ENCODE measurements around the gene SUN1.
"Not testable (repeated sequence)": the region's sequence is repeated elsewhere in the genome, so short reads cannot be mapped to it uniquely, and the experiment has no call there.

The SUN1 gene, protein sequence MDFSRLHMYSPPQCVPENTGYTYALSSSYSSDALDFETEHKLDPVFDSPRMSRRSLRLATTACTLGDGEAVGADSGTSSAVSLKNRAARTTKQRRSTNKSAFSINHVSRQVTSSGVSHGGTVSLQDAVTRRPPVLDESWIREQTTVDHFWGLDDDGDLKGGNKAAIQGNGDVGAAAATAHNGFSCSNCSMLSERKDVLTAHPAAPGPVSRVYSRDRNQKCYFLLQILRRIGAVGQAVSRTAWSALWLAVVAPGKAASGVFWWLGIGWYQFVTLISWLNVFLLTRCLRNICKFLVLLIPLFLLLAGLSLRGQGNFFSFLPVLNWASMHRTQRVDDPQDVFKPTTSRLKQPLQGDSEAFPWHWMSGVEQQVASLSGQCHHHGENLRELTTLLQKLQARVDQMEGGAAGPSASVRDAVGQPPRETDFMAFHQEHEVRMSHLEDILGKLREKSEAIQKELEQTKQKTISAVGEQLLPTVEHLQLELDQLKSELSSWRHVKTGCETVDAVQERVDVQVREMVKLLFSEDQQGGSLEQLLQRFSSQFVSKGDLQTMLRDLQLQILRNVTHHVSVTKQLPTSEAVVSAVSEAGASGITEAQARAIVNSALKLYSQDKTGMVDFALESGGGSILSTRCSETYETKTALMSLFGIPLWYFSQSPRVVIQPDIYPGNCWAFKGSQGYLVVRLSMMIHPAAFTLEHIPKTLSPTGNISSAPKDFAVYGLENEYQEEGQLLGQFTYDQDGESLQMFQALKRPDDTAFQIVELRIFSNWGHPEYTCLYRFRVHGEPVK

DNA sequence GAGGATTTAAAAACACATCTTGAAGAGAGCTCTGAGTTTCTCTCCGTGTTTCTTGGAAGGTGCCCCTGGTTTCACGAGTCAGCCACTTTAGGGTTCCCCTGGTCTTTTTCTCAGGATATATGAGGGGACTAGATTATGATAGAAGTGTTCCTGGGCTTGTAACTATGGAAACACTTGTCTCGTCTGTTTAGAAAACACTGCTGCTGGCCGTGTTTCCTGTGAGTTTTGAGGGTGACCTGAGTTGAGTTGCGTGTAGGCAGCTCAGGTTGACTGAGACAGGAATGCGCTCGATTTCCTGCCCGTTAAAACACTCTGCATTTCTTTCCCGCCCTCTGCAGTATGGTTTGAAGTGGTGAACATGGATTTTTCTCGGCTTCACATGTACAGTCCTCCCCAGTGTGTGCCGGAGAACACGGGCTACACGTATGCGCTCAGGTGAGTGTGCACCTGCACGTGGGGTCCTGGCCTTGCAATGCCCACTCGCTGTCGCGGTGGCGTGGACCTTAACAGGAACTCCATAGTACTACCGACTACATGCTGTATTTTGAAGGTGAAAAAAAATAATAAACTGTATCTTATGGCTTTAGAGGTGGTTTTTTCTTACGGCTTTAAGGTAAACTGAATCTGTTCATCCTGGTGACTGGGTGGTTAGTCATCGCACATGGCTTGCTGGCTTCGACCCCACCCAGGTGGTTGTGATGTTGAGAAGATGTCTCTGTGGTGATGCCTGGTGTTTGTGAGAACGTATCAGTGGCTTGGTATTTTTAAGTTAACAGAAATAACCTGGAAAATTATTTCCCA lies at the start of gene SUN1:
SUN1 (plus strand) TSS at position 310 of the 801 bp plus-strand sequence; CDS start at position 359, 49 bp downstream.
- peak; percentile 89 for DNase-seq (ENCODE audit: low spot score)

DNA sequence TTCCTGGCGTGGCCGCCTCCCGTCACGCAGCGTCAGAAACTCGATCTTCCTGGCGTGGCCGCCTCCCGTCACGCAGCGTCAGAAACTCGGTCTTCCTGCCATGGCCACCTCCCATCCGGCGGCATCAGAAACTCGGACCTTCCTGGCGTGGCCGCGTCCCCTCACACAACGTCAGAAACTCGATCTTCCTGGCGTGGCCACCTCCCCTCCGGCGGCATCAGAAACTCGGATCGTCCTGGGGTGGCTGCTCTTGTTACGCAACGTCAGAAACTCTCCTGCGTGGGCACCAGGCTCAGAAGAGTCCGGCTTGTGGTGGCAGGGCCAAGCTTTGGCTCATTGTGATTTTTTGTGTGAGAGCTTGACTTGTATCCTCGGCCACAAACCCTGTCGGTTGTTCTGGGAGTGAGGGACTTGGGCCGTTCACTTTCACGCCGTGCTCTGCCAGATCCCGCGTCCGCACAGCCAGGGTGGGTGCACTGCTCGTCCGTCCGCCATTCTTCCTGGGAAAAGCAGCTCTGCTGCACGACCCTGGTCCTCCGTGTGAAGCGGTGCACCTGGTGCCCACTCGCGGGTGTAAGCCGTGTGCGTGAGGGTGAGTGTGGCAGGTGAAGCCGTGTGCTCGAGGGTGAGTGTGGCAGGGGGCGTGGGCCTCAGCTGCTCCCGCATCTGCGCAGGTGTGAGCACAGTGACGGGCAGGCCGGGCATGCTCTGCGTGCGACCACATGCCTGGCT lies 49.4 kb upstream of the SUN1 start:
- no peak for DNase-seq (ENCODE audit: low spot score)

DNA sequence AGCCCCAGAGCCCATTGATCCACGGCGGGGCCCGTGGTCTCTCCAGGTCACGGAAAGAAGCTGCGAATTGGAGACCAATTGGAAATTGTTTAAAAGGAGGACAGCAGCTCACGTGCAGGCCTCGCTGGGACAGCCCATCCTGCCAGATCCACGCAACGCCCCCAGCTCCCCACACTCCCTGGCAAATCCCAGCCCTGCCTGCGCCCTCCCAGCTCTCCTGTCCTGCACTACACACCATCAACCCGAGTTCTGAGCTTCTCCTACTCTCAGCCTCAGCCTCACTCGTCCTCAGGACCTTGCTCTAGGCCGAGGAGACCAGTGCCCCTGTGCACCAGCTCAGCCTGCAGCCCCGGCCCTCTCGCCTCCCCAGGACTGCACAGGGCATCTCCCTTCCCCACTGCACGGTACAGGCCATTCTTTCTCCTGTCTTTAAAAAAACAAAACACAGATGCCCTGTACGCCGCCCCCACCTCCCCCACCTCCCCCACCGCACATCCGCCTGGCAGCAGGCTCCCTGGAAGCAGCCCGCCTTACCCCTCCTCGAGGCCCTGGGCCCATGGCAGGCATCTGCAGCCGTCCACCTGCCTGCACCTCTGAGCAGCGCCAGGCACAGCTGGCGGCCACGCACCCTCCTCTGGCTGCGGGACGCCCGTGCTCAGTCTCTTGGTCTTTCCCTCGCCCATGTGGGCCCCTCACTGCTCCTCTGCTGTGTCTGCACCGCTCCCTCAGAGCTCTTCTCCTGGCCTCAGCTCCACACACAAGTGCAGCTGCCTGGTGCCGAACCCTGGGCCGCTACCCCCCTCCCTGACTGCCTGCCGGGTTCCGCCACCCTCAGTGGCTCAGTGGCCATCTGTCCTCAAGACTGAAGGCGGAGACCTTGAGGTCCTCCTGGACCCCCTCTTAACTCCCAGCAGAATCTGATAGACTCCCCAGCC lies 48.5 kb upstream of the SUN1 start:
- DNase-seq (ENCODE audit: low spot score): no peak

DNA sequence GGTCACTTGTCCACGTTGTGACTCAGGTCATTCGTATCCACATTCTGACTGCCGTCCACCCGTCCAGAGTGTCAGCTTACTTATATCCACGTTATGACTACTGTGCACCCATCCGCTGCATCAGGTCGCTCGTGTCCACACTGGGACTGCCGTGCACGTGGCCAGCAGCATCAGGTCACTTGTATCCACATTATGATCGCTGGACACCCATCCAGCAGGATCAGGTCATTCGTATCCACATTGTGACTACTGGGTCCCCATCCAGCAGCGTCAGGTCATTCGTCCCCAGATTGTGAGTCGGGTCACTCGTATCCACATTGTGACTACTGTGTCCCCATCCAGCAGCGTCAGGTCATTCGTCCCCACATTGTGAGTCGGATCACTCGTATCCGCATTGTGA lies 47.3 kb upstream of the SUN1 start:
- no peak for DNase-seq (ENCODE audit: low spot score)

DNA sequence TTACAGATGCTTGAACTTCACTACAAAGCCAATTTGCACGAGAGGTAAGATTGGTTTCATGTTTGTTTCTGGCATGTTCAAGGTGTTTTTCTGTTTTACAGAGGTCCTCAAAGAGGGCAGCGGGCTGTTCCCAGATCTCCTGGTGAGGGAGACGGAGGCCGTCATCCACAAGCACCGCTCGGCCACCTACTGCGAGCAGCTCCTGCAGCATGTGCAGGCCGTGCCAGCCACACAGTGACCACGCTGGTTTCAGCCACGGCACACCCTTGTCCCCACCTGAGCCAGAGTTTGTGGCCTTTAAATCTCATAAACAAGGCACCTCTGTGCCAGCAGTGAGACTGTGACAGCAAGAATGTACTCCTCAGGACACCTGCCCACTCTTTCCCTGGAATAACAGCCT lies 46.9 kb upstream of the SUN1 start:
- no peak for DNase-seq (ENCODE audit: low spot score)

DNA sequence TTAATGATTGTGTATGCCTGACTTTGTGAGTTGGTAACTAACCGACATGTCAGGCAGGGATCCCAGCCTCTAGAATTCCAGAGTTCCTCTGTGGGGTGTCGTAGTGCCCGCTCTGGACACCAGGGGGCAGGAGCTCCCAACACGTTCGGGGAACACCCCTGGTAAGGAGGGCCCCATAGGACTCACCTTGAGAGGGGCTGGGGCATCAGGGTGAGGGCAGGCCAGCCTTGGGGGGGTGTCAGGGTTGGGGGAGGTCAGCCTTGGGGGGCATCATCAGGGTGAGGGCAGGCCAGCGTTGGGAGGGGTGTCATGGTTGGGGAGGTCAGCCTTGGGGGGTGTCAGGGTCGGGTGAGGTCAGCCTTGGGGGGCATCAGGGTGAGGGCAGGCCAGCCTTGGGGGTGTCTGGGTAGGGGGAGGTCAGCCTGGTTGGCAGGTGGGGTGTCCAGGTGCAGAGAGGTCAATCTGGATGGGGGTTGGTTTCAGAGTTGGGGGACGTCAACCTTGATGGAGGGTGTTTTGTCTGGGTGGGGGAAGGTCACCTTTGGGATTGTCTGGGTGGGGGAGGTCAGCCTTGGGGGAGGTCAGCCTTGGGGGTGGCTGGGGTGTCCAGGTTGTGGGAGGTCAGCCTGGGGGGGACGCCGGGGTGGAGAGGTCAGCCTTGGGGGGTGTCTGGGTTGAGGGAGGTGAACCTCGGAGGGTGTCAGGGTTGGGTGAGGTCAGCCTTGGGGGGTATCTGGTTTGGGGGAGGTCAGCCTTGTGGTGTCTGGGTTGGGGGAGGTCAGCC lies 45.6 kb upstream of the SUN1 start:
- DNase-seq (ENCODE audit: low spot score): peak; percentile 65

DNA sequence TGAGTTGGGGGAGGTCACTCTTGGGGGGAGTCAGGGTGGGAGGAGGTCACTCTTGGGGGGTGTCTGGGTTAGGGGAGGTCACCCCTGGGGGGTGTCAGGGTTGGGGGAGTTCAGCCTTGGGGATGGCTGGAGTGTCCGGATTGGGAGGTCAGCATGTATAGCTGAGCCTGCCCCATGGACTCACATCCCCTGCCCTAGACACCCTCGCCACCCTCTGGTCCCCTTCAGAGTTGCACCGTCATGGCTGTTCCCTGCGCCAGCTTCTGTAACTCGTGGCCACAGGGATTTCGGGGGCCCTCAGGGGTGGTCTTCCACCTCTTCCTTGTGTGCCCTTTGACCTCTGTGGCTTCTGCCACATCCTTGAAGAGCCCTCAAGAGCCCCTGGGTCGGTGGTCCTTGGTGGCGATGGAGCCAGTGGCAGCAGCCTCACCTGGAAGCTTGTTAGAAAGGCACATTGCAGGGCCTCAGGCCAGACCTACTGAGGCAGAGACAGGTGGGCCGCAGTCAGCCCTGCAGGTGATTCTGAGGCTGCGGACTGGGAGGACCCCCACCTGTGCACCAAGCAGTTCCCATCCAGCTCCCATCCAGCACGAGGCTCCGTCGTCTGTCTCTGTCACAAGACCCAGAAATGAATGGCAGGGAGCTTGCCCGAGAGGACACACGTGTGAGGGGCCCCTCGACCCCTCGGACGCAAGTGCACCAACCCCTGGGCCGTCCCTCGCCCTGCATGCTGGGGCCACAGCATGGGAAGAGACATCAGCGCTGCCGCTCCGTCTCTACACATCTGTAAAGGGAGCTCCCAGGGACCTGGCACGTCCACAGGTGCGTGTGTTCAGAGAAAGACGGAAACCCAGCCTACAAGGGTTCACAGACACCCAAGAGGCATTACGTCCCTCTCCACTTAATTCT lies 44.7 kb upstream of the SUN1 start:
- no peak for DNase-seq (ENCODE audit: low spot score)

DNA sequence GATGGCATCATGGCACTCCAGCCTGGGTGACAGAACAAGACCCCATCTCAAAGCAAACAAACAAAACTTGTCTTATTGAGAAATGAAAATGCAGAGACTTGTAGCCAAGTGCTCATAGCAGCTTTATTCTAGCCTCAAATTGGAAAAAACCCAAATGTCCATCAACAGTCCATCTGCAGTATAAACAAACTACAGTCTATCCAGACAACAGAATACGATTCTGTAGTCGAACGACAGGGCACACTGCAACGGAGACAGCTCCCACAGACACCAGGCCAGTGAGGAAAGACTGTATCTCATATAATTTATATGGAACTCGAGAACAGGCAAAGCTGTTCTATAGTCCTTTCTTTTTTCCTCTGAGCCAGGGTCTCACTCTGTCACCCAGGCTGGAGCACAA lies 40.8 kb upstream of the SUN1 start:
- DNase-seq (ENCODE audit: low spot score): no peak

DNA sequence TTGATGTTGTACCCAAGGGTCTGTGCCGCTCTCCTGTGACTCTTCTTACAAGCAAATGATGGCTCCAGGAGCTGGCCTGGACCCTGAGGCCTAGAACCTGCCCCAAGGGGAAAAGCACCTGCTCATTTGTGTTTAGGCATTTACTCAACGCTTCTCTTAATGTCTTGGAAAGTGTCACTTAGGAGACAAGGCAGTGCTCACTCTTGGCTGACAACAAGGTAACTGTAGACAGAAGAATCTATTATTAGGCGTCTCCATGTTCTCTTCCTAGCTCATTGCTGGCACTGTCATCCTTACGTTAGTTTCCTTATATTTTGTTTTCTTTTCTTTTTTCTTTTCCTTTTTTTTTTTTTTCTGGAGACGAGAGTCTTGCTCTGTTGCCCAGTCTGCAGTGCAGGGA lies 38.1 kb upstream of the SUN1 start:
- DNase-seq (ENCODE audit: low spot score): no peak

DNA sequence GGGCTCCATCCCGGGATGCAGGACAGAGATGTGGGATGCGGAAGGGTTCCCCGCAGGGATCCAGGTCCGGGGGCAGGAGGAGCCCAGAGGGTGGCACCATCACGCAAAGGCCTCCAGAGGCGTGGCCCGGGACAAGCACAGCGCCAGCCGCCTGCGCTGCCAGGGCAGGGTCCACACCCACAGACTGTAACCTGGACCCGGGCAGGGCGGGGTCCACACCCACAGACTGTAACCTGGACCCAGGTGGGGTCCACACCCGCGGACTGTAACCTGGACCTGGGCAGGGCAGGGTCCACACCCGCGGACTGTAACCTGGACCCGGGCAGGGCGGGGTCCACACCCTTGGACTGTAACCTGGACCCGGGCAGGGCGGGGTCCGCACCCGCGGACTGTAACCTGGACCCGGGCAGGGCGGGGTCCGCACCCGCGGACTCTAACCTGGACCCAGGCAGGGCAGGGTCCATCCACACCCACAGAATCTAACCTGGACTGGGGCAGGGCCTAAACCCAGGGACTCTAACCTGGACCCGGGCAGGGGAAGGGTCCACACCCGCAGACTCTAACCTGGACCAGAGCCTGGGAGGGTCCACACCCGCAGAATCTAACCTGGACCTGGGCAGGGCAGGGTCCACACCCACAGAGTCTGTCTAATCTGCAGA lies 37.5 kb upstream of the SUN1 start:
- no peak for DNase-seq (ENCODE audit: low spot score)

DNA sequence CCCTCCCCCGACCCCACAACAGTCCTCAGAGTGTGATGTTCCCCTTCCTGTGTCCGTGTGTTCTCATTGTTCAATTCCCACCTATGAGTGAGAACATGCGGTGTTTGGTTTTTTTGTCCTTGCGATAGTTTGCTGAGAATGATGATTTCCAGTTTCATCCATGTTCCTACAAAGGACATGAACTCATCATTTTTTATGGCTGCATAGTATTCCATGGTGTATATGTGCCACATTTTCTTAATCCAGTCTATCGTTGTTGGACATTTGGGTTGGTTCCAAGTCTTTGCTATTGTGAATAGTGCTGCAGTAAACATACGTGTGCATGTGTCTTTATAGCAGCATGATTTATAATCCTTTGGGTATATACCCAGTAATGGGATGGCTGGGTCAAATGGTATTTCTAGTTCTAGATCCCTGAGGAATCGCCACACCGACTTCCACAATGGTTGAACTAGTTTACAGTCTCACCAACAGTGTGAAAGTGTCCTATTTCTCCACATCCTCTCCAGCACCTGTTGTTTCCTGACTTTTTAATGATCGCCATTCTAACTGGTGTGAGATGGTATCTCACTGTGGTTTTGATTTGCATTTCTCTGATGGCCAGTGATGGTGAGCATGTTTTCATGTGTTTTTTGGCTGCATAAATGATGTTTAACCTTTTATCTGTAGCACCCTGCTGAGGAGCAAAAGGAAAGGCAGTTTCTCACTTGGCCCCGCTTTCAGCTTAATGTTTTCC lies 35.7 kb upstream of the SUN1 start:
- DNase-seq (ENCODE audit: low spot score): not testable (repeated sequence)

DNA sequence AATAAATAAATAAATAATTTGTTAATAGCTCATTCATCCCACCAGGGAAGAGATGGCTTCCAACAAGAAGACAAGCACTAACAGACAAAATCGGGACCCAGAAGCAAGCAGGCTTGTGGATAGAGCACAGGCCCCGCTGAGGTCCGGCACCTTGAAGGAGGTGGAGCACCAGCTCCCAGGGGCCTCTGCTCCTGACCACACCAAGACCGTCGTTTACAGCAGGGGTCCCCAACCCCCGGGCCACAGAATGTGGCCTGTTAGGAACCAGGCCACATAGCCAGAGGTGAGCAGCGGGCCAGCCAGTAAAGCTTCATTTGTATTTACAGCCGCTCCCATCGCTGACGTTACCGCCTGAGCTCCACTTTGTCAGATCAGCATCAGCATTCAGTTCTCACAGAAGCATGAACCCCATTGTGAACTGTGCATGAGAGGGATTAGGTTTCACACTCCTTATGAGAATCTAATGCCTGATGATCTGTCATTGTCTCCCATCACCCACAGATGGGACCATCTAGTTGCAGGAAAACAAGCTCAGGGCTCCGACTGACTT lies 33.3 kb upstream of the SUN1 start:
- DNase-seq (ENCODE audit: low spot score): no peak

DNA sequence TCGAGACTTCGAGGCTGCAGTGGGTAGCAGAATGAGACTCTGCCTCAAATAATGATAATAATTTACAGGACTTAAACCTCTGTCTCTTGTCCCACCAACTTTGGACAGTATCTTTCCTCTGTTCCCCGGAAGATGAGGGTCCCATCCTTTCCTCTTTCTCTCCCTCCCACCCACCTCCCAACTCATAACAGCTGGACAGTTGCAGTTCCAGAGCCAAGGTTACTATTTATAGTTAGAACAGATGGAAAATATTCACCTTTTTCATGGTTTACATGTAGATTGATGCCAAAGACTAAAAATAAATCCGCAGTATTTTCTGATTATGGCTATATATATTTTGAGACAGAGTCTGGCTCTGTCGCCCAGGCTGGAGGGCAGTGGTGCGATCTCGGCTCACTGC lies 31.6 kb upstream of the SUN1 start:
- no peak for DNase-seq (ENCODE audit: low spot score)

DNA sequence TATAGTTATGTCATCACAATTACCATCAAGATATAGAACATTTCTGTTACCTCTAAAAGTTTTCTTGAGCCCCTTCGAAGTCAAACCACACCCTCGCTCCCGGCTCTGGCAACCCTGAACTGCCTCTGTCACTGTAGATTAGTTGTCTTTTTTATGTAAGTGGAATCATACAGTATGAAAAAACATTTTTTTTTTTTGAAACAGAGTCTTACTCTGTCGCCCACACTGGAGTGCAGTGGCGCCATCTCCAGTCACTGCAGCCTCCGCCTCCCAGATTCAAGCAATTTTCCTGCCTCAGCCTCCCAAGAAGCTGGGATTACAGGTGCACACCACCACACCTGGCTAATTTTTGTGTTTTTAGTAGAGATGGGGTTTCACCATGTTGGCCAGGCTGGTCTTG lies 30.9 kb upstream of the SUN1 start:
- DNase-seq (ENCODE audit: low spot score): not testable (repeated sequence)

DNA sequence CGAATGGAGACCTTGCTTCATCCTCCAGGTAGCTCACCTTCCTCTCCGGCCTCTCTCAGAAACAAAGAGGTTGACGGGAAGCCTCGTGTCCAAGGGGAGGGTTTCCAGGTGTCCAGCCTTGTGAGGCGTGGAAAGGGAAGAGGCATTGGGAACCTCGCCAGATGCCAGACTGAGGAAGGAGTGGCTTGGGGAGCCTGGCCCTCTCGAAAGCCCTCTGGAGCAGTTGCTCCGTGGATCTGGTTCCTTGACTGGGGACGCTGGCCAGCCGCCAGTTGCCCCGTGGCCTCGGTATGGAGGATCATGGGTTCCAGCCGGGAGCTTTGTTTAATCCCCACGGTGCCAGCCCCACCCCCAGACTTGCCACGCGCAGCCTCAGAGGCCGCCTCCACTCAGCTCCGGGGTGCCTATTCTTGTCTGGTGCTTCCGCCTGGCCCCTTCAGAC lies 30.3 kb upstream of the SUN1 start:
- peak; percentile 32 for DNase-seq (ENCODE audit: low spot score)

DNA sequence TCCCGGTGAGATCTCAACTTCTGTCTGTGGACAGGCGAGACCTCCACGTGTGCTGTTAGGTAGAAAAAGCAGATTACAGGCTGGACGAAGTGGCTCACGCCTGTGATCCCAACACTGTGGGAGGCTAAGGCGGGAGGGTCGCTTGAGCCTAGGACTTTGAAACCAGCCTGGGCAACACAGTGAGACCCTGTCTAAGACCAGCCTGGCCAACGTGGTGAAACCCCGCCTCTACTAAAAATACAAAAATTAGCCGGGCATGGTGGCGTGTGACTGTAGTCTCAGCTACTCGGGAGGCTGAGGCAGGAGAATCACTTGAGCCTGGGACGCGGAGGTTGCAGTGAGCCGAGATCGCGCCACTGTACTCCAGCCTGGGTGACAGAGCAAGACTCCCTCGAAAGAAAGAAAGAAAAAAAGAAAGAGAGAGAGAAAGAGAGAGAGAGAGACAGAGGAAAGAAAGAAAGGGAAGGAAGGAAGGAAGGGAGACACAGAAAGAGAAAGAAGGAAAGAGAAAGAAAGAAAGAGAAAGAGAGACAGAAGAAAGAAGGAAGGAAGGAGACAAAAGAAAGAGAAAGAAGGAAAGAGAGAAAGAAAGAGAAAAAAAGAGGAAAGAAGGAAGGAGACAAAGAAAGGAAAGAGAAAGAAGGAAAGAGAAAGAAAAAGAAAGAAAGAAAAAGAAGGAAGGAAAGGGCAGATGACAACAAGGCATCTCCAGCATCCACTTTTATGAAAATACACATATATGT lies 29.6 kb upstream of the SUN1 start:
- DNase-seq (ENCODE audit: low spot score): no peak

DNA sequence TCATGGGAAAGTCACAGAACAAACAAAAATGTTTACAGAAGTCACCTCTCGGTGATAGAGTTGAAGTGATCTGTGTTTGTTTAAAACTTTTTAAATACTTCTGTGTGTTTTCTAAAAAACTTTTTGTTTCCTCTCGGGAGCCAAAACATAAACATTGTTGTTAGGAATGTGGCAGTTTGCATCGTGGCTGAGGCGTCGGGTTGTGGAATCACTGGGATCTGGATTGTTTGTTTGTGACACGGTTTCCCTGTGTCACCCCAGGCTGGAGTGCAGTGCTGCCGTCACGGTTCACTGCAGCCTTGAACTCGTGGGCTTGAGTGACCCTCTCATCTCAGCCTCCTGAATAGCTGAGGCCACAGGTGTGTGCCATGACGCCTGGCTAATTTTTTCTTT lies 29.0 kb upstream of the SUN1 start:
- DNase-seq (ENCODE audit: low spot score): no peak

Measured in LoVo (cell line).